Measurements from ENCODE around the gene WDR7. TPM values are rescaled to one million over a fixed set of nuclear protein-coding genes. Genes with fewer than 3 reads are reported as not detected.

The WDR7 gene
- total and polyA plus RNA-seq, 12 donors, result 3.6 to 64.6 (median 24.2) TPM

DNA sequence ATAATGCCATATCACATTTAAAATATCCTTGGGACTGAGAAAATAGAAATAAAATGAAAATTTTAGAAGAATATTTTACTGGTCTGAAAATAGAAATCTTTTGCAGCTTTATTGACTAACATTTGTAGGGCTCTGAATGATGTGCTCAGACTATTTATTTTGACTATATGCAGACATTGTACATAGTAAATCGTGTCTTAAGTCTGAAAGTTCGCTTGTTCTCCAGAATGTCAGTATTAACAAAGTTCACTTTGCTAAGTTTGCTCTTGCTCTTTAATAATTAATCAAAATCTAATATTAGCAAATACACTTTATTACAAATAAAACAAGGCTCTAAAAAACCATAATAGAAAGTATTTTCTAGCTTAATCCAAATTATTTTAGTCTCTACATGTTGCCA, 219.8 kb downstream of the WDR7 start:
- WGBS, 4 donors, result 96% methylated on average over 2 of the region's 2 CpGs
- H3K9me3 ChIP-seq (replicated peaks in 1 of 3), result no peaks in the 10 kb centered on the region
- intact Hi-C loops (cut with DNase I), result no loop called here
- TF ChIP-seq POLR2A (IDR thresholded peaks at IDR 0.05), result no peak
- TF ChIP-seq, protein P1, sequence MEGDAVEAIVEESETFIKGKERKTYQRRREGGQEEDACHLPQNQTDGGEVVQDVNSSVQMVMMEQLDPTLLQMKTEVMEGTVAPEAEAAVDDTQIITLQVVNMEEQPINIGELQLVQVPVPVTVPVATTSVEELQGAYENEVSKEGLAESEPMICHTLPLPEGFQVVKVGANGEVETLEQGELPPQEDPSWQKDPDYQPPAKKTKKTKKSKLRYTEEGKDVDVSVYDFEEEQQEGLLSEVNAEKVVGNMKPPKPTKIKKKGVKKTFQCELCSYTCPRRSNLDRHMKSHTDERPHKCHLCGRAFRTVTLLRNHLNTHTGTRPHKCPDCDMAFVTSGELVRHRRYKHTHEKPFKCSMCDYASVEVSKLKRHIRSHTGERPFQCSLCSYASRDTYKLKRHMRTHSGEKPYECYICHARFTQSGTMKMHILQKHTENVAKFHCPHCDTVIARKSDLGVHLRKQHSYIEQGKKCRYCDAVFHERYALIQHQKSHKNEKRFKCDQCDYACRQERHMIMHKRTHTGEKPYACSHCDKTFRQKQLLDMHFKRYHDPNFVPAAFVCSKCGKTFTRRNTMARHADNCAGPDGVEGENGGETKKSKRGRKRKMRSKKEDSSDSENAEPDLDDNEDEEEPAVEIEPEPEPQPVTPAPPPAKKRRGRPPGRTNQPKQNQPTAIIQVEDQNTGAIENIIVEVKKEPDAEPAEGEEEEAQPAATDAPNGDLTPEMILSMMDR (IDR thresholded peaks at IDR 0.05), result no peak
- H3K4me1 ChIP-seq (replicated peaks in 1 of 2), result no peaks in the 10 kb centered on the region
- H3K27ac ChIP-seq, result no peak overlapping the region
- no peaks in the 10 kb centered on the region for H3K36me3 ChIP-seq (replicated peaks in 1 of 2)
- H3K27me3 ChIP-seq, result no peaks in the 10 kb centered on the region
- no peak for DNase-seq
- H3K4me3 ChIP-seq, result no peak overlapping the region

DNA sequence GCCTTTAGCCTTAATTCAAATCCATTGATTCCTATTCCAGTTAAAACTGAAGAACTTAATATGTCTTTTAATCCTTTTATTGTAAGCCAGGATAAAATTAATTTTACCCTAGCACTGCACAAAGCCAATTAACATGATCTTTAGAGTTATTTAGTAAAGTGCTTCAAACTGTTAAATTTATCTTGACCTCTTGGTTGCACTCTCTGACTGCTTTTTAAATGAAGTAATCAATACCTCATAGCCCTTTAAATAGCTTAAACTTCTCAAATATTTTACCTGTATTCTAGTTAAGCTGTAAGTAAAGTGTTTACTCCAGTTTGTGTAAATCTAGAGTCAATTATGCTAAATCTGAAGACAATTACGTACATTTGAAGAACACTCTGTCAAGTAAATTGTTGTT, 221.0 kb downstream of the WDR7 start:
- Histone ChIP-seq H3K27me3 (no peaks in the 10 kb centered on the region), H3K9me3 (replicated peaks in 1 of 3) (no peaks in the 10 kb centered on the region), H3K36me3 (replicated peaks in 1 of 2) (no peaks in the 10 kb centered on the region), H3K27ac (no peak overlapping the region), H3K4me3 (no peak overlapping the region), H3K4me1 (replicated peaks in 1 of 2) (no peaks in the 10 kb centered on the region)
- intact Hi-C loops (cut with DNase I), result no loop called here
- WGBS, 4 donors, result 93 to 98% (median 95%) methylated on average over 1 of the region's 1 CpG
- DNase-seq, result no peak
- TF ChIP-seq POLR2A (IDR thresholded peaks at IDR 0.05), result no peak
- TF ChIP-seq, protein P1 (IDR thresholded peaks at IDR 0.05), result no peak

DNA sequence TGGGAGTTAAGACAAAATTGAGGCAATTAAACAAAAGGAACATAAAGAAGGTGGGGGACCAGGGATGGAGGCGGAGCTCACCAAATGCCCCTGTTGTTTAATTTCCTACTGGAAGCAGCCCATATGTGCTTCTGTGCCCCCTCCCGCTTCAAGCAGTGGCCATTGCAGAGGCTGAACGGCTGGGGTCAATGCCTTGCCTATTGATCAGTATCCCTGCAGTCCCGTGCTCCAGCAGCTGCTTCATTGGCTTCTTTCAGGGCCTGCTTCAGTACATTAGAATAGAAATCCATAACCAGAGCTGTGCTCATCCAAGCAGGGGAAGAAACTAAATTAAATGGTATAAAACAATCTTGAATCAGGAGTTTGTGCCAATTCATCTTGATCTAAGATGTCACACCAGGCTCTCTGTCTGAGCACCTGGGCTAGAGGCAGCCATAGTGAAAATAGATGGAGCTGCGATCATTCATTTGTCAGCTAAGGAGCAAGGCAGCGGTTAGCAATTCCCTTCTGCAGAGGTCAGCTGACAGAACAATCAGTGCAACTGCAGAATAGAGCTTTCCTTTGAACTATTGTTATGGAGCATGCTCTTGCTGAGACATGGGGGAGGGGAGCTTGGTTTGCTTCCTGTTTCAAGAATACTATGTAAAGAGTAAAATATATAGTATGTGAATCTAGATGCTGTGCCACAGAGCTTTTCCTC, 222.4 kb downstream of the WDR7 start:
- 78 to 83% (median 80%) methylated on average over 6 of the region's 6 CpGs for WGBS, 4 donors
- Histone ChIP-seq H3K27me3 (no peaks in the 10 kb centered on the region), H3K4me1 (replicated peaks in 1 of 2) (no peaks in the 10 kb centered on the region), H3K36me3 (replicated peaks in 1 of 2) (no peaks in the 10 kb centered on the region), H3K27ac (no peak overlapping the region), H3K9me3 (replicated peaks in 1 of 3) (no peaks in the 10 kb centered on the region), H3K4me3 (no peak overlapping the region)
- no peak for DNase-seq
- intact Hi-C loops (cut with DNase I), result no loop called here
- TF ChIP-seq, protein P1 (IDR thresholded peaks at IDR 0.05), result no peak
- no peak for TF ChIP-seq POLR2A (IDR thresholded peaks at IDR 0.05)

DNA sequence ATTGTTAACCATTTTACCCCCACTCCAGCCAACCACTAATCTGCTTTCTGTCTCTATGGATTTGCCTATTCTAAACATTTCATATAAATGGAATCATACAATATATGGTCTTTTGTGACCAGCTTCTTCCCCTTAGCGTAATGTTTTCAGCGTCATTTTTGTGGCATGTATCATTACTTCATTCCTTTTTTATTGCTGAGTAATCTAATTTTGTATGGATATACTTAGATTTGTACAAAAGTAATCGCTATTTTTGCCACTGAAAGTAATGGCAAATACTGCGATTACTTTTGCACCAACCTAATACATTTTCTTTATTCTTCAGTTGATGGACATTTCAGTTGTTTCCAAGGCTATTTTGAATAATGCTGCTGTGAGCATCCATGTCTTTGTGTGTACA, 227.6 kb downstream of the WDR7 start:
- Histone ChIP-seq H3K9me3 (replicated peaks in 1 of 3) (no peaks in the 10 kb centered on the region), H3K36me3 (replicated peaks in 1 of 2) (no peaks in the 10 kb centered on the region), H3K27ac (no peak overlapping the region), H3K27me3 (no peaks in the 10 kb centered on the region), H3K4me3 (no peak overlapping the region), H3K4me1 (replicated peaks in 1 of 2) (no peaks in the 10 kb centered on the region)
- intact Hi-C loops (cut with DNase I), result no loop called here
- 97 to 99% (median 98%) methylated on average over 4 of the region's 4 CpGs for WGBS, 4 donors
- TF ChIP-seq POLR2A (IDR thresholded peaks at IDR 0.05), result no peak
- TF ChIP-seq, protein P1 (IDR thresholded peaks at IDR 0.05), result no peak
- no peak for DNase-seq
